Ascending aorta (tissue), 2 donors: Measurements from ENCODE around the gene SLFN12. TPM values are rescaled to one million over a fixed set of nuclear protein-coding genes. Genes with fewer than 3 reads are reported as not detected.
A peak's percentile ranks its signal among the peaks of the same experiment; 100 is the strongest.

Source experiments
- DNase-seq, 2 donors: peaks; one replicate each; pipeline ENCODE4 v3.0.0-alpha.2; 2019; ENCODE audit warnings: low spot score in 2 of 2
- H3K27ac ChIP-seq, 2 donors: fragments of 200-600 bp; sonication (generic); one replicate each; pipeline ENCODE4 v1.5.1; 2016 to 2017; ENCODE audit warnings: mild to moderate bottlenecking in 1 of 2
- H3K27me3 ChIP-seq: fragments of 200-600 bp; sonication (generic); one replicate; pipeline ENCODE4 v1.5.1; 2017
- H3K36me3 ChIP-seq, 2 donors: fragments of 200-600 bp; sonication (generic); one replicate each; pipeline ENCODE4 v1.5.1; 2016
- H3K4me1 ChIP-seq, 2 donors: fragments of 200-600 bp; sonication (generic); one replicate each; pipeline ENCODE4 v1.5.1; 2016 to 2017; ENCODE audit warnings: mild to moderate bottlenecking in 1 of 2
- H3K4me3 ChIP-seq, 2 donors: fragments of 200-600 bp; sonication (generic); one replicate each; pipeline ENCODE4 v1.5.1; 2016 to 2017; ENCODE audit warnings: mild to moderate bottlenecking in 1 of 2
- H3K9me3 ChIP-seq, 2 donors: fragments of 200-600 bp; sonication (generic); one replicate each; pipeline ENCODE4 v1.5.1; 2016
- CTCF ChIP-seq, 3 experiments: fragments of 200-600 bp in 2 of 3; fragments of 450-650 bp in 1 of 3; sonication (generic) in 2 of 3; IDR thresholded peaks; one replicate each; pipeline ENCODE4 v1.5.1; 2016 to 2019; ENCODE audit warnings: antibody characterized with exemption in 3 of 3, mild to moderate bottlenecking in 1 of 3, moderate library complexity in 1 of 3
- intact Hi-C: fragments of 100-400 bp; cut with DNase I; formaldehyde crosslinking; loops from one replicate; pipeline ENCODE4 v1.15.1; 2023
- total RNA-seq: library from RNA; depleted of rRNA; stranded (reverse); fragments of >200 nt; gene quantifications from one replicate; pipeline ENCODE4 v1.1.0, GENCODE V29; 2016

SLFN12 gene
- total RNA-seq, 1 donor from 2014 or later: 6.8 TPM

- peaks cover 0 to 9% of the 10 kb centered on the region in 2 donors for H3K4me1 ChIP-seq
- intact Hi-C loops: loop anchor here (2.0 to 5.0 kb wide), 3 partner anchors 16 to 119 kb away; partner anchors contain the start of genes SLFN11 and SLFN12
- H3K9me3 ChIP-seq: no peaks in the 10 kb centered on the region
- H3K27ac ChIP-seq: peak within 1 kb of the TSS; percentile 42 to 71
- DNase-seq: peak; percentile 57 to 85
- TF ChIP-seq CTCF (IDR thresholded peaks at IDR 0.05): no peak
- H3K36me3 ChIP-seq: no peaks in the 10 kb centered on the region
- peak within 1 kb of the TSS; percentile 69 to 96 for H3K4me3 ChIP-seq
- H3K27me3 ChIP-seq: no peaks in the 10 kb centered on the region
Observed at GRCh38 chr17:35448214-35448898, 16.1 kb upstream of the SLFN12 start, which contains the start of gene SLFN13. SLFN13 (minus strand) TSS chr17:35448766; CDS start chr17:35445680, 3,086 bp downstream.

GRCh38 chr17:35447499-35447898, 15.2 kb upstream of the SLFN12 start:
- no peak for TF ChIP-seq CTCF (IDR thresholded peaks at IDR 0.05)
- Histone ChIP-seq H3K27ac (peak overlapping the region in 1 of 2 donors; percentile 71), H3K4me1 (peaks cover 0 to 9% of the 10 kb centered on the region in 2 donors), H3K27me3 (no peaks in the 10 kb centered on the region), H3K36me3 (no peaks in the 10 kb centered on the region), H3K4me3 (peak overlapping the region in 1 of 2 donors; percentile 96), H3K9me3 (no peaks in the 10 kb centered on the region)
- no peak for DNase-seq
- intact Hi-C loops: loop anchor here (5.0 kb wide), 2 partner anchors 75 to 120 kb away; partner anchors contain the start of gene SLFN11

- no peak for DNase-seq
- no peaks in the 10 kb centered on the region for H3K9me3 ChIP-seq
- no peaks in the 10 kb centered on the region for H3K36me3 ChIP-seq
- no peaks in the 10 kb centered on the region for H3K27me3 ChIP-seq
- peaks cover 0 to 6% of the 10 kb centered on the region in 2 donors for H3K4me1 ChIP-seq
- no peak overlapping the region for H3K27ac ChIP-seq
- no peak overlapping the region for H3K4me3 ChIP-seq
- no peak for TF ChIP-seq CTCF (IDR thresholded peaks at IDR 0.05)
- intact Hi-C loops: loop anchor here (10.0 kb wide), 1 partner anchor 276 kb away; no protein-coding TSS in a partner anchor
Observed at GRCh38 chr17:35438433-35438832, 6.1 kb upstream of the SLFN12 start.

- intact Hi-C loops: loop anchor here (1.0 to 10.0 kb wide), 5 partner anchors 16 to 1180 kb away; partner anchors contain the start of genes SLFN13, SLFN5 and TAF15
- H3K36me3 ChIP-seq: no peaks in the 10 kb centered on the region
- peak in 2 of 3 experiments; percentile 16 to 23 for TF ChIP-seq CTCF (IDR thresholded peaks at IDR 0.05)
- no peaks in the 10 kb centered on the region for H3K9me3 ChIP-seq
- peak; percentile 62 to 94 for DNase-seq
- peak overlapping the region; percentile 68 to 70 for H3K4me3 ChIP-seq
- H3K27me3 ChIP-seq: no peaks in the 10 kb centered on the region
- H3K4me1 ChIP-seq: peaks cover 0 to 19% of the 10 kb centered on the region in 2 donors
- peak overlapping the region; percentile 84 to 91 for H3K27ac ChIP-seq
Observed at GRCh38 chr17:35433075-35433894, 985 bp upstream of the SLFN12 start.

- TF ChIP-seq CTCF (IDR thresholded peaks at IDR 0.05): no peak
- DNase-seq: no peak
- Histone ChIP-seq H3K9me3 (no peaks in the 10 kb centered on the region), H3K36me3 (peaks cover 0 to 3% of the 10 kb centered on the region in 2 donors), H3K4me3 (no peak overlapping the region), H3K27ac (no peak overlapping the region), H3K4me1 (peaks cover 0 to 19% of the 10 kb centered on the region in 2 donors), H3K27me3 (no peaks in the 10 kb centered on the region)
- intact Hi-C loops: loop anchor here (5.0 to 10.0 kb wide), 2 partner anchors 187 to 285 kb away; partner anchors contain the start of gene SLFN5
Observed at GRCh38 chr17:35429702-35430101, 2.6 kb downstream of the SLFN12 start.
